HPDE6-E6E7 (cell line): Measurements from ENCODE around the gene THADA.

Experiments used
- DNase-seq: peaks from one replicate; pipeline ENCODE4 v3.0.0; 2011; ENCODE audit warnings: missing footprints; ENCODE audit errors: extremely low spot score

THADA gene

DNA sequence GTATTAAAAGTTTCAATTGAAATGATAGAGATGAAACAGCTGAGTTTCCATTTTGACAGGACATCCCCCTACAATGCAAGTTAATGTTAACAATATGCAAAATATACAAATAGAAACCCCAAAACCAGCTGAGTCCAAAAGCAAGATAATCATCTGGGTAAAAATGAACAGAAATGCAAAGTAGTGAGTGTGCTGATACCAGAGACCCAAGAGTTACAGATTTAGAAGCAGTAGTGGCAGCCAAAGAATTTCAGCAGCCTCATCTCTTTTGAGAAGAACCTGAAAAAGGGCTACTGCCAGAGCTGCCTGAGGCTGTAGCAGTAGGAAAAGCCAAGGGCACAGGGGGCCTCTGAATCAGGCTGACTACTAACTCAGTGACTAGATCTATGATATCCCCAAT lies 82.6 kb downstream of the THADA start:
- DNase-seq, result no peak

DNA sequence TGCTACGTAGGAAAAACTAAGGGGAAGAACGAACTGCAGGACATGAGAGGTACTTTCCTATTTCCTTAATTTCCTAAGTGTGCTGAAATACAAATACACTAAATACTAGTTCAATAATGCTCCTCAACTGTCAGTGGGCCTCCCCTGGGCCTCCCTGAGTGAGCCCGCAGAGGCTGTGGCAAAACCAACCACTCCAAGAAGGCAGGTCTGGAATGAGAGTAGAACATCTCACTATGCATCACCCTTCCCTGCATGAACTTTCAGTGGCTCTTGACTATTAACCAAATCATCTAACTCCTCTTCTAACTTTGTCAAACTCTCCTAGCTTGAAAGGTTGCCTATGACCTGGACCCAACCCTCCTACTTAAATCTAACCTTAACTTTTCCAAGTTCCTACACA lies 84.6 kb downstream of the THADA start:
- no peak for DNase-seq

DNA sequence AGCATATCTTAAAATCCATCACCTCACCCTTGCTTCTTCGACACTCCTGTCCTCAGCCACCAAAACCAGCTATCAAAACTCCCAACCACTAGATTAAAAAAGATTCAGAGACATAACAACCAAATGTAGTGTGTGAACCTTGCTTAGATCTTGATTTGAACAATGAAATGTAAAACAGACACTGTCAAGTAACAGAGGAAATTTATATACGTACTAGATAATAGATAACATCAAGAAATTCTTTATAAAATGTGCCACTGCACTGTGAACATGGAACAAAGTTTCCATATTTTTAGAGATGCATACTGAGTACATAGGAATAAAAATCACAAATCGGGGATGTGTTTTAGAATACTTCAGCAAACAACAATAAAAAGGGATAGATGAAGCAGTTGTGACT lies 86.0 kb downstream of the THADA start:
- DNase-seq, result no peak

DNA sequence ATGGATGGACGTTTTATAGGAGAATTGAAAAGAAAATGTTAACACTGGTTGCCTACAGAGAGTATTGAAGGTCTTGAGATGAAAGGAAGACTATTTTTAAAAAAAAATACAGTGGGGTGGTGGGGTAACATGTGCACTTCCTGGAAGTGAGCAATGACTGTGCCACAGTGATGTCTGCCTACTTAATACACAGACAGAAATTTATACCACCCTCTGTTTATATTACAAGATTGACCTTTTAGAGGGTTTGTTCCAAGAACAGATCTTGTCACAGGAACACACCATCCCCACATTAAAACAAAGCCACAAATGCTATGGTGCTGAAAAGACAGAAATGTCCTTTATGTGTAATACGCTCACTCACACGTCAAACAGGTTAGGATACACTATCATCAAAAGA lies 87.6 kb downstream of the THADA start:
- no peak for DNase-seq

DNA sequence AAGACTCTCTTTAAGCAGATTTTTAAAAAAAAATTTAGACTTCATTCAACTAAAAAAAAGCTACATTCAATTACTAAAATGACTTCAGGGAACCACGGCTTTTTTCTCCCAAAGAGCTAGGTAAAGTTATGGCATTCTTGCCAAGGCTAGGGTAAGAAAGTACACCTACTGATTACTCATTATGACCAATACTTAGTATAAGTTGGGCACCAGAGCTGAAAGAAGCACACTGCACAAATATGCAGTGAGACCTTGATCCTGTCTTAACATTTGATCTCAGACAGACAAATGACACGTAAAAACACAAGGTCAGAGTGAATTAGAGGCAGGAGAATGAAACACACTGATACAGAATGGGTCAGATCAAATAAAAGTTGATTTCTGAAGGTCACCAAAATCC lies 88.7 kb downstream of the THADA start:
- DNase-seq, result peak; percentile 13

DNA sequence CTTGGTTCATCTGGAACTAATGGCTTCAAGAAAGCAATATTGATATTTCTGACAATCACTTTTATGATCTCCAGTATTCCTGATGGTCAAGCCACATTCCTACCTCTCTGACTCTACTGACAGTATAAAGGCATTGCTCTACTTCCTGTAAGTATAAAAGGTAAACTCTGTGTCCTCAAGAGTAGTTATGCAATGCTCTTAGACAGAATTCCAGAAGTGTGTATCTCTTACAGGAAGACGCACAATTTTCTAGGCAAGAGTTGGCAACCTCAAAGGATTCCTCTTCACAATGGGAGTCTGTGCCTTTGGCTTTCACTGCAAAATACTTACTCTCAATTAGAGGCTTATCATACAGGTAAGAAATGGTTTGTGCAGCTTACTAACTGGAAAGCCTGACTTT lies 100.1 kb downstream of the THADA start:
- peak; percentile 17 for DNase-seq

DNA sequence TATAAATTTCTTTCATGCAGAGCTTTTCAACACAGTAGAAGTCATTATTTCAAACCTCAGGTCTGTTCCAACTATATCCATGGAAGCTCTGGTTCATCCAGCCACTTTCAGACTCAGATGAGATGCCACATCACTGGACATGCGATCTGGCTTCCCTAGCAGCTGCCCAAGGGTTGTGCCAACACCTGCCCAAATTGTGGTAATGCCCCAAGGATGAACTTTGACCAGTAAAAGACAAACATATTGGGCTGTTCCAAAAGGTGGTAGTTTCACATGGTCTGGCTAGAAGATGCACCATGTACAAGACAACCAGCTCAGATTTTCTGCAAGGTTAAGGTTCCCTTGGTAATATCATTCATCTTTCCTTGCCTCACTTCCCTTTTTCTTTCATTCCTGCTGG lies 101.9 kb downstream of the THADA start:
- DNase-seq, result no peak

DNA sequence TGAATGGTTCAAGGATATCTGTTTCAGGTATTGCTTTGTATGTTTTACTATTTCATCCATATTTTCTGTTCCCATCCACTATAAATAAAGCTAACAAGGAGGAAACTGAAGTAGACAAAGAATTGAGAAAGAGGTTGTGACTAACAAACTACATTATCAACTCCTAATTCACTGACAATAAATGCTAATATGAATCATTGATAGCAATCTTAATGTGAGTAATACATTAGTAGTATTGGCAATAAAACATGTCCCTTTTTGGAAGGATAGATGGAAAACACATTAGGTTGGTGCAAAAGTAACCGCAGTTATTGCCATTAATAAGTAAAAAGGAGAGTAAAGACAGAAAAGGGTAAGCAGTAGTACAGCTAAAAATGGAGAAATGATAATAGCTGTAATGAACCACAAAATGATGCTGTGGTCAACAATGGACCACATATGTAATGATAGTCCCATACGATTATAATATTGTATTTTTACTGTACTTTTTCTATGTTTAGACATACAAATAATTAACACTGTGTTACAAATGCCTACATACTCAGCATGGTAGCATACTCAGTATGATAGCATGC lies 104.7 kb downstream of the THADA start:
- no peak for DNase-seq

DNA sequence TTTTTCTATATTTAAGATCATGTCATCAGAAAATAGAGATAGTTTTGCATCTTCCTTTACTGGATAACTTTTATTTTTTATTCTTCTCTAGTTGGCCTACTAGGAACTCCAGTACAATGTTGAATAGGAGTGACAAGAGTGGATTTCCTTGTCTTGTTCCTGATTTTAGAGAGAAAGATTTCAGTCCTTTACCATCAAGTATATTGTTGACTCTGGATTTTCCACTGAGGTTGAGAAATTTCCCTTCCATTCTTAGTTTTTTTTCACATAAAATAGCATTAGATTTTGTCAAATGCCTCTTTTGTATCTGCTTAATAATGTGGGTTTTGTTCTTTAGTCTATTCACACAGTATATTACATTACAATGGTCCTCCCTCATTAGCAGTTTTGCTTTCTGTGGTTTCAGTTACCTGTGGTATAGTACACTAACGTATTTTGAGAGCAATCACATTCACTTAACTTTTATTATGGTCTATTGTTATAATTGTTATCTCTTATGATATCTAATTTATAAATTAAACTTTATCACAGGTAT lies 105.5 kb downstream of the THADA start:
- DNase-seq, result no peak

DNA sequence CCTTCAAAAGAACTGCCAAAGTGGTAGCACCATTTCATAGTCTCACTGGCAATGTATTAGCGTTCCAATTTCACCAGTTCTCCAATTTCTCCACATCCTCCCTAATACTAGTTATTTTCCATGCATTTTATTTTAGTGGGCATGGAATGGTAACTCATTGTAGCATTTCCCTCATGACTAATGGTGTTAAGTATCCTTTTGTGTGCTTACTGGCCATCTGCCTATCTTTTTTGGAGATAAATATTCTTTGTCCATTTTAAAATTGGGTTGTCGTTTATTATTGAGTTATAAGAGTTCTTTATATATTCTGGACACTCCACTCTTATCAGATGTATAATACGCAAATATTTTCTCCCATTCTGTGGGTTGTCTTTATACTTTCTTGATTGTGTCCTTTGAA lies 107.1 kb downstream of the THADA start:
- no peak for DNase-seq

DNA sequence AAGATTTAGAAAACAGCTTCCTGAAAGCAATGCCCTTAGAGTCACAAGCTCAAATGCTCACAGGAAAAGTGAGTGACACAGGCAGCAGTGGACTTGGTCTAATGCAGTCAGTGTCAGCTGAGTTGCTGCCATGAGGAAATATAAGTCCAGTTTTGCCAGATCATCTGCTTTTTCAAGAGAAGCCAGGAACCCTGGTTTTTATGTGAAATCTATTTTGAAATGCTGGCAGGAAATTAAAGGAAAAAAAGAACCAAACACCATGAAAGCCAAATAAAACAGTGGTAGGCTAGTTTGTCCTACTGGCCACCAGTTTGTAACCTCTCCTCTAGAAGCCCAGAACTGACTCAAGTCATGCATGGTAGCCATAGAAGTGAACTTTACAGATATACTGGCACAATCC lies 109.2 kb downstream of the THADA start:
- no peak for DNase-seq

DNA sequence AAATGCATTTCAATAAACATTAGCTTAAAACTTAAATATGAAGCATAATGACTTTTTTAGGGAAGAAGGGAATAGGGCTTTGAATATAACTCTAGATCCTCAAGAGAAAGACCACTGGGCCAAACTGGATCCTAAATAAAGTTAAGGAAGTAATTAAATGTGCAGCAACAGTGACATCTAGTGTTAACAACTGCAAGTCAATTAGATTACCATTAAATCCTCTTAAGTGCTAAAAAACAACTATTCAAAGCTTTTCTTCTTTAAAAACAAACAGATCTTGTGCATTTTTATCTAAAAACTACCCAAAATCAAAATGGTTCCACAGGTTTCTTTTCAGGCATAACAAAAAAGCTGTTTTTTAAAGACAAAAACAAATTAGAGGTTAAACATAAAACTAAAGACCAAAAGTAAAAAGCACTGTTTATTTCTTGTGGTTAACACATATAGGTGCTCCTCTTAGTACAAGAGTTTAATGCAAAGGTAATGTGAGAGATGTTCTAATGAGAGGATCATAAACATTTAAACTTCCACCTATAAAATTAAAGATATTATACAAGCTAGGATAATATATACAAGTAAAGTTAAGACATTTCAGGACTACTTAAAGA lies 111.4 kb downstream of the THADA start:
- no peak for DNase-seq

DNA sequence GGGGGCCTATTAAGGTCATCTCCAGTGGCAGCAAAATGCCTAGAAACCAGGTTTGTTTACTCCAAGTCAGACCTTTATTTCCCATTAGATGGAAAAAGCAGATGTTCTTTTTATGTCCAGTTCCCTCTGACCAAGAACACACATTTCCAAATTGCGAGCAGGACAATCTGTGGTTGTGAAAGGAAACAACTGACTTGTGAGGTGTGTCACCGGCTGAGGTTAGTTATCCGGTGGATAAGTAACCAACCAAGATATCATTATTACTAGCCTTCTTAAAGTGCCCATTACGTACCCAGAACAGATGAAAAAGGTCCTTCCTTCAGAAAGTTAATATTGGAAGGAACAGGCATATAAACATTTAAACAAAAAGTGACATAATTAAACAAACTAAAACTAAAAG lies 112.9 kb downstream of the THADA start:
- DNase-seq, result no peak

DNA sequence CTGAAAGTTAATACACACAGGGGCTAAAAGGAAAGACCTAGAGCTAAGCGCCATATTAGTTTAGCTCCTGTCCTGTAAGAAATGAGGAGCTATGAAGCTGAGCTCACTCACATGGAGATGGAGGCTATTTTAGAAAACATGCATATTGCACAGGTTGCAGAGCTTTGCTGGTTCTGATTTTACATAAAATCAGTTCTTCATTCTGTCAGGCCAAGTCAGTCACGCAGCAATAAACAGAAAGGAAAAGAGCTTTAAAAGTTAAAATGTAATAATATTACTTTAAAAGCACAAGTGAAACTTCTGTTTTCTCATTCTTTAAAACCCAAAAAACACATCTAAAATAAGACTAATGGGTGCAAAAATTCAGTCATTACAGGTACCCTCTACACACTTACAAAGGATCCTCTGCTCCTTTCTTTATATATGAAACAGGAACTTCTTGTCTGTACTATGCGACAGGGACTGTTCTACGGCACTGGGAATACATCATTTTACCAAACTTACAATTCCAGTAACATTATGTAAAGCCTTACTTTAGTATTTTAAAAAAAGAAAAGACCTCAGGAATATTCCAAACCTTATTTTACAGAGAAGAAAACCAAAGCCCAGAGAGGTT lies 113.8 kb downstream of the THADA start:
- no peak for DNase-seq

DNA sequence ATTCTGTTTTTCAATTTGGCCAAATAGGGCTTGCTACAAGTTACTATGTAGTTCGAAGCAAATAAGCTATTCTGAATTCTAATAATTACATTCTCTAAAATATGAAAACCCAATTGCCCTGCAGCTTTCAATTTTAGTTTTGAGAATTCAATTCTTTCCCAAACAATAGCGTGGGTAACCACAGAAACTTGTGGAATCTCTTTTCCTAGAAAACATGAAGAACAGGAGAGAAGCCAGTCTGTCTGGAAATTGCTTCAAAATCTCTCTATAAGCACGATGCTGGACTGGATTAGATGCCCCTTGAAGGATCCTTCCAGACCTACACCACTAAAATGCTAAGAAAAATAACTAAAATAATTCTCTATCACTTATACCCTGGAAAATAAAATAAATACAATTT lies 115.0 kb downstream of the THADA start:
- DNase-seq, result no peak

DNA sequence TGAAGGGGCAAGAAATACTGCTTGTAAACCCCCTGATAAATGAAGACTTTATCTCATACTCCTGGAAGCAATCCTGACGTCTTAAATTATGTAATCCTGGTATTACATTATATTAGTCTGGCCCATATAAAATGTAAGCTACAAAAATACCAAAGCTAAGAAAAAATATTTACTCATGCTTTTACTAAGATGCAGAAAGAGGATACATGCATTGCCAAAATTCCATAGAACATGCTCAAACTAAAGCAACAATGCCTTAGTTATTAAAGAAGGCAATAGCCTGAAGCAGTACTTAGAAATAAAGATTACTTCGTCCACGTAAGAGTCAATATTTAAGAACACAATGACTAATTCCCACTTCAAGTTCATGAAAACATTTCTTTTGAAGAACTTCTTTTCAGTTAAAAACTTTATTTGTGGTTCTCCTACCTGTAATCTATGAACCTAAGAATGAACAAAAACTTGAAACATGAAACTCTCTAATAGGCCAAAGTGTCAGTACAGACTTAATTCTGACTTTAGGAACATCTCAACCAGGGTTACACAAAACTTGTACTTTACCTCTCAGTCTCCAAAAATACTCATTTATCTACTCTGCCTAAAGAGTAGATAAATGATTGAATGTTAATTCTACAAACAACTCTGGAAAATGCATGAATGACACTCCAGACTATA lies 117.3 kb downstream of the THADA start:
- DNase-seq, result no peak

DNA sequence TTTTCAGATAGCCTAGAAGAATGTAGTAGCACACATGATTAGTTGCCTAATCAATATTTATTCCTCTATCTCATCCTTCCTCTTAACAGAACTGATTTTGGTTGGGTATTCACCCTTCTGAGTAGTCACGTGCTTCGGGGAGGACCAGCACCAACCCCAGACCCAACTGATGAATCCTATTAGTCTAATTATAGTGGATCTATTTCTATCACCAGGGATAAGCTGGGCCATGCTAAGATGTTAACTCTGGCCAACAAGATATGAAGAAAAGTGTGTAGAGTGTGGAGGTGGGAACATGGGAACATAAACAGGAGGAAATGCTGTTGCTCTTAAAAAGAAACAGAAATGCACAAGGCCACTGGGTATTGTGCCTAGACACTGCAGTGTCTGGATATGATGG lies 119.9 kb downstream of the THADA start:
- no peak for DNase-seq

DNA sequence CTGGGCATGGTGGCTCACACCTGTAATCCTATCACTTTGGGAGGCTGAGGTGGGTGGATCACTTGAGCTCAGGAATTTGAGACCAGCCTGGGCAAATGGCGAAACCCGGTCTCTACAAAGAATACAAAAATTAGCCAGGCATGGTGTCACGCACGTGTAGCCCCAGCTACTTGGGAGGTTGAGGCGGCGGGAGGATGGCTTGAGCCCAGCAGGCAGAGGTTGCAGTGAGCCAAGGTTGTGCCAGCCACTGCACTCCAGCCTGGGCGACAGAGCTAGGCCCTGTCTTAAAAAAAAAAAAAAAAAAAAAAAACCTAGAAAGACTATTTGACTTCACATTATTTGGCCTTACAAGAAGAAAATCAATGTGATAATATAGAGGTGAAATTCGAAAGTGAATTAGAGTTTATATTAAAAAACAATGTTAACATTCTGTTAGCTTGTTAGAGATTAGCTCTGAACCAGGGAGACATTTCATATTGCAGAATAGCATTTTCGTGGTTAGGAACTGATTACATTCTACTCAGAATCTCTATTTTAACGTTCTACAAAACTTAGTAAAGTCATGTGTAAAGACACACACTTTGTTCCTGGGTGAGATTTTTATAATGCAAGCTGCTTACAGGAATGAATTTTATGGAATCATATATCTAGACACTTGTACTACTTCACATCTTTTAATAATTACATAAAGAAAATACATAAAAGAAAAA lies 120.5 kb downstream of the THADA start:
- DNase-seq, result no peak

DNA sequence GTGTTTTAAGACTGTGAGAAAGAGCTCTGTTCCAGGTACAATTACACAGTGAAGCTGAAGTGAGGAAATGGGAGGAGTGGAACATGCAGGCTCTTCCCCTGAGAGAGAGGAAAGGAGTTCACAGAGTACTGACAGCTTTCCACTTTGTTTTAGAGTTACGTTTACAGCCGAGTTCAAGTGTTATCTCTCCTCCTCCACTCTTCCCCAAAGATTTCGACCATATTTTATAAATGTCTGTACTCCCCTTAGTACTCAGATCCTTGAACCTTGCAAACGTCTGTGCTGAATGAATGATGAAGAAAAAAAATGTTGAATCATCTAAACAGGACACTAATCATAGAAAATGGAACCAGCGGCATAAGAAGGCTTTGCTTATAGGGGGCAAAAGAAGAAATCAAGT lies 121.6 kb downstream of the THADA start:
- DNase-seq, result no peak

DNA sequence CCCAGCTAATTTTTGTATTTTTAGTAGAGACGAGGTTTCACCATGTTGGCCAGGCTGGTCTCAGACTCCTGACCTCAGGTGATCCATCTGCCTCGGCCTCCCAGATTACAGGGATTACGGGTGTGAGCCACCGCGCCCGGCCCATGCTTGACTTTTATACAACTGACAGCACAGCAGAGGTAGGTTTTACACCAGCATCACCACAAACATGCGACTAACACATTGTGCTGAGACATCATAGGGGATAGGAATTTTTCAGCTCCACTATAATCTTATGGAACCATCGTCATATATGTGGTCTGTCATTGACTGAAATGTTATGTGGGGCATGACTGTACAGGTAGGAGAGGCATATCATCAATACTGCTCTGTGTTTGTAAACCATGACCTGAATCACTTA lies 122.1 kb downstream of the THADA start:
- DNase-seq, result no peak

DNA sequence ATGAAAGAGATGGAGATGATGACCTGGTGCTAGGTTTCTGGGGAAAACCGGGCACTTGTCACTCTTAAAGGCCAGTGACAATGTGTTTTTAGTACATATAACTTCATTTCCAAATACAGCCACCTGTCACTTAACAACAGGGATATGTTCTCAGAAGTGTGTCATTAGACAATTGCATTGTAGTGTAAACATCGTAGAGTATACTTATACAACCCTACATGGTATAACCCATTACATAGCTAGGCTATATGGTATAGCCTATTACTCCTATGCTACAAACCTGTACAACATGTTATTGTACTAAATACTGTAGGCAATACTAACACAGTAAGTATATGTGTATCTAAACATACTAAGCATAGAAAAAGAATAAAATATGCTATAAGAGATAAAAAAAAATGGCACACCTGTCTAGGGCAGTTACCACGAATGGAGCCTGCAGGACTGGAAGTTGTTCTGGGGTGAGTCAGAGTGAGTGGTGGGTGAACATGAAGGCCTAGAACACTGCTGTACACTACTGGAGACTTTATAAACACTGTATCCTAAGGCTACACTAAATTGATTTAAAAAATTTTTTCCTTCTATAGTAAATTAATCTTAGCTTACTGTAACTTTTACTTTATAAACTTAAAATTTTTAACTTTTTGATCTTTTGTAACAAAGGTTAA lies 123.2 kb downstream of the THADA start:
- no peak for DNase-seq

DNA sequence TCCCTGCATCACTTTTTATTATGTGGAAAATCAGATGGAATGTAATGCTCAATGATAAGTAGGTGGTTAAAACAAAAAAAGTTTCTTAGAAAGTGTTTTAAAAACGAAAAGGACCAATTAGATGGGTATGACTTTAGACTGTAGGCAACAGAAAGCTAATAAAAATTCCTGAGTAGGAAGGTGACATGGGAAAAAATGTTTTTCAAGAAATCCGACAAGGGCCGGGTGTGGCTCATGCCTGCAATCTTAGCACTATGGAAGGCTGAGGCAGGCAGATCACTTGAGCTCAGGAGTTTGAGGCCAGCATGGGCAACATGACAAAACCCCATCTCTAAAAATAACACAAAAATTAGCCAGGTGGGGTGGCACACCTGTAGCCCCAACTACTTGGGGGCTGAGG lies 126.1 kb downstream of the THADA start:
- no peak for DNase-seq
